Activated effector memory CD4-positive, alpha-beta T cell treated with anti-CD3 and anti-CD28 coated beads, Interleukin-2, amount 50 U/mL, for 16 hours (primary cell): ENCODE measurements around the gene DYDC2.

Source experiments
- DNase-seq: peaks from one replicate; pipeline ENCODE4 v3.0.0-alpha.2; 2020

The DYDC2 gene

GRCh38 chr10:80373502-80373901 lies 16.9 kb downstream of the DYDC2 start:
- DNase-seq = no peak

DNA sequence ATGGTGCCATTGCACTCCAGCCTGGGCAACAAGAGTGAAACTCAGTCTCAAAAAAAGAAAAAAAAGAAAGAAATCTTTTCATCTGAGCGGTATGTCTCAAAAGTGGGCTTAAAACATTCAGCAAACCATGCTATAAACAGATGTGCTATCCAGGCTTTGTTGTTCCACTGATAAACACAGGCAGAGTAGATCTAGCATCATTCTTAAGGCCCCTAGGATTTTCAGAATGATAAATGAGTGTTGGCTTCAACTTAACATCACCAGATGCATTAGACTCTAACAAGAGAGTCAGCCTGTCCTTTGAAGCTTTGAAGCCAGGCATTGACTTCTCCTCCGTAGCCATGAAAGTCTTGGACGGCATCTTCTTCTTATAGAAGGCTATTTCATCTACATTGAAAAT lies 23.1 kb downstream of the DYDC2 start:
- DNase-seq = no peak

DNA sequence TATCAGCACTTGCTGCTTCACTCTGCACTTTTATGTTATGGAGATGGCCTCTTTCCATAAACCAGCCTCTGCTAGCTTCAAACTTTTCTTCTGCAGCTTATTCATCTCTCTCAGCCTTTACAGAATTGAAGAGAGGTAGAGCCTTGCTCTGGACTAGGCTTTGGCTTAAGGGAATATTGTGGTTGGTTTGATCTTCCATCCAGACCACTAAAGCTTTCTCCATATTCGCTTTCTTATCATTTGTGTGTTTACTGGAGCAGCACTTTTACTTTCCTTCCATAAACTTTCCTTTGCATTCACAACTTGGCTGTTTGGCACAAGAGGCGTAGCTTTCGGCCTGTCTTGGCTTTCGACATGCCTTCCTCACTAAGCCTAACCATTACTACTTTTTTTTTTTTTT lies 23.6 kb downstream of the DYDC2 start:
- no peak for DNase-seq

DNA sequence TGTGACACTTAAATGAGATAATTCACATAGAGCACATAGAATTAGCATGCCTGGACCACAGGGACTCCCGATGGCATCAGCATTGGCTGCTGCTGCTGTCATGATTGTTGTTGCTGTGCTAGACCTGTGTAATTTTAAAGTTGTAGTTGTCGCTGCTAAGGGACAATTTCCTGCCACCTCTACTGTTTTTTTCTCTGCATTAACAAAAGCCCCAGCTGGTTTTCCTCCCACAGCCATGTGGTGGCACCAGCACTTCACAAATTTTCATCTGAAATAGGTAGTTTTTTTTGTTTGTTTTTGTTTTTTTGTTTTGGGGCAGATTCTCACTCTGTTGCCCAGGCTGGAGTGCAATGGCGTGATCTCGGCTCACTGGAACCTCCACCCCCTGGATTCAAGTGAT lies 26.4 kb downstream of the DYDC2 start:
- peak; percentile 65 for DNase-seq

DNA sequence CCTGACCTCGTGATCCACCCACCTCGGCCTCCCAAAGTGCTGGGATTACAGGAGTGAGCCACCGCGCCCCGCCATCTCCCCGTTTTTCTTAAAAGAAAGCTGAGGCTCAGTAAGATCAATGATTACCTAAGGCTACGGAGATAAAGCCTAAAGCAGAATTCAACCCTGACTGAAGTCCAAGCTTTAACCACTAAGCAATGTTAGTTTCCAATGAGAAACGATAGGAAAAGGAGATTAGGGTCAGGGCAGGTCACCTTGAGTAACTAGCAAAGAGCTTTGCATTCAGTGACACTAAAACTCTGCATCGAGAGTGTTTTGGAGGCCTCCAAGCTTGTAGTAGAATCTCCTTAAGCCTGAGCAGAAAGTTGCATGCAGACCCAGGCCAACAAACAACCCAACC lies 34.2 kb downstream of the DYDC2 start:
- no peak for DNase-seq

DNA sequence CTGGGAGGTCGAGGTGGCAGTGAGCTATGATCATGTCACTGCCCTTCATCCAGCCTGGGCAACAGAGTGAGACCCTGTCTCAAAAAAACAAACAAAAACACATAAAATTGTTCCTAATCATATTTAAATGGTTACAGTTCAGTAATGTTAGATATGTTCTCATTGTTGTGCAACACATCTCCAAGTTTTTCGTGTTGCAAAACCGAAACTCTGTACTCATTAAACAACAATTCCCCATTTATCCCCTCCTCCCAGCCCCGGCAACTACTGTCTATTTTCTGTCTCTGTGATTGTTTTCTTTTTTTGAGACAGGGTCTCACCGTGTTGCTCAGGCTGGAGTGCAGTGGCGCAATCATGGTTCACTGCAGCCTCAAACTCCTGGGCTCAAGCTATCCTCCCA lies 35.7 kb downstream of the DYDC2 start:
- no peak for DNase-seq

- no peak for DNase-seq
Observed at GRCh38 chr10:80394358-80394916, 37.9 kb downstream of the DYDC2 start.

DNA sequence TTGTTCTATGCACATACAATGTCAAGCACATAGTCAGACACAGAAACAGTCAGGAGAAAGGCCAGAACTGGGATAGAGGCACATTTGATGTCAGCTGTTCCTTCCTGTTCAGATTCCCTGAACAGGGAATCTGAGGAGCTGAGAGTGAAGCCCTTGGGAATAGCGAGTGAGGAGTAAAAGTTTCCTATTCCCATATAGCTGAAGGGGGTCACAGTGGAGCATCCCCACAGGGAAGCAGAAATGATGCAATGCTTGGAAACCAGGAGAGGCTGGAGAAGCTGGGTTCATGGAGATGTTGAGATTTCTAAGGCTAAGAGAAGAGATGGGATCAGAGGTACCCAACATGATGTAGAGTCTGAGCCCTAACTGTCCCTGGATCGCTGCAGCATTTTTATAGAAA lies 40.4 kb downstream of the DYDC2 start:
- DNase-seq = no peak

- DNase-seq = no peak
Observed at GRCh38 chr10:80400136-80400804, 43.7 kb downstream of the DYDC2 start.

DNA sequence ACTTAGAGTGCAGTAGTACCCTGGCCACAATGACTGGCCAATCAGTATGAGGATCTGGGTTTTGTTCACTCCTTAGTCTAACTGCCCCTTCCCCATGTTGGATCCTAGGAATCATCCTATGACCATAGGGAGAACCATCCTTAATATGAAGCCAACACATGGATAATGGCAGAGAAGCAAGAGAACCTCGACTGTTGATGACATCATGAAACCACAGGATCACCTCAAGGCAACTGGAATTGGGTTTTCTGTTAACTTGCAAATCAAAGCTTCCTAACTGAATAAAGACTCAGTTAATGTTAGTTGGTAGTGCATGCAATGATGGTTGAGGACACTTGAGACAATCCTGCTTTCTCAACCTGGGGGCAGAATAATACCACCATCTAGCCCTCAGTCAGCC lies 48.5 kb downstream of the DYDC2 start:
- no peak for DNase-seq

DNA sequence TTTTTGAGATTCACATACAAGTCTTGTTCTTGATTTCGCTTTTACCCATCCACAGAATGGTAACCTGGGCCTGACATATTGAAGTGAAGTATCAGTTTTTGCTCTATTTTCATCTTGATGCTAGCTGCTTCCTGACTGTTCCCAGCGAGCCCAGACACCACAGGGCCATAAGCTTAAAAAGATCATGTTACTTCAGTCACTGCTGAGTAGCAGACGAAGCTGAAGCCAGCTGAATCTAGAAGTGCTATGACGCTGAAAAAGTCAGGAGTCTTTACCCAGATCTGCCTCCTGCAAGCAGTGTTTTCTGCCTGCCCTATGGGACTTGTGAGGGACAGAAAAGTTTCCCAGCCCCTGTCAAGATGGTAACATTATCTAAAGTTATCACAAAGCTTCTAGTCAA lies 49.0 kb downstream of the DYDC2 start:
- DNase-seq = no peak

- no peak for DNase-seq
Observed at GRCh38 chr10:80406204-80406603, 49.6 kb downstream of the DYDC2 start.

- DNase-seq = peak; percentile 72
Observed at GRCh38 chr10:80407812-80408241, 51.2 kb downstream of the DYDC2 start.

DNA sequence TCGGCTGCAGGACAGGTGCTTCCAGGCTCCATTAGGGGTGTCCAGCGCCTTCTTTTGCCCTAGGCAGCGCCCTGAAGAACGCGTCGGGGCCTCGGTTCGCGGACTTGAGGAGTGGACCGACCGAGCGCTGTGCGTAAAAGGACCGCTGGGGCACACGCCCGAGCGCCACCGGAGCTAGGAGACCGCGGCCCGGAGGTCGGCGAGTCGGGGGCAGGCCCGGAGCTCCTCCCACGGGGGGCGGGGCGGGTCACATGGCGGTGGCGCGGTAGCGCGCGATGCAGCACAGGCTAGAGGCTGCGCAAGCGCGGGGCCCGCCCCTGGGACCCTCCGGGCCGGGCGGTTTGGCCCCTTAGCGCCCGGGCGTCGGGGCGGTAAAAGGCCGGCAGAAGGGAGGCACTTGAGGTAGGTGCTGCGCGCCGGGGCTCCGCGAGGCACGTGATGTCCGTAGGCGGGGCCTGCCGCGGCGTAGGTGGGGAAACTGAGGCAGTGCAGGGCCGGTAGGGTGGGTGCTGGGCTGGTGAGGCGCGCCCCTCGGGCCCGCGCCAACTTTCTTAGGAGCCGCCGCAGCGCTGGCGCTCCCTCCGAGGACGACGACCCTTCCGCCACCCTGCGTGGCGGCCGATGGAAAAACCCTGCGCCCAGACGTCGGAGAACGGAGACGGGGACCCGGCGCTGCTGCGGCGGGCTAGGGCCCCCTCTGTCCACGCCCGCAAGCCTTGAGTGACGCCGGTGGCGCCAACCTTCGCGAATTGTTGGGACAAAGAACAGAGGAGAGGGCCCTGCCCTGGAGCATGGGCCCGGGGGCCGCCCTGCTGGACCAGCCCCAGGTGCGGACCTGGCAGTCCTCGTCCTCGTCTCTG lies 51.9 kb downstream of the DYDC2 start, which contains the start of gene PRXL2A:
TSS of gene PRXL2A (plus strand) at position 310 of the 860 bp plus-strand sequence. CDS start 11,917 bp downstream, outside the sequence.
- DNase-seq = peak; percentile 91

GRCh38 chr10:80409121-80409520 lies 52.5 kb downstream of the DYDC2 start:
- DNase-seq = no peak

GRCh38 chr10:80410122-80410521 lies 53.5 kb downstream of the DYDC2 start:
- DNase-seq = no peak

GRCh38 chr10:80410578-80411145 lies 54.1 kb downstream of the DYDC2 start:
- DNase-seq = no peak

- DNase-seq = no peak
Observed at GRCh38 chr10:80411267-80411668, 54.7 kb downstream of the DYDC2 start.

- no peak for DNase-seq
Observed at GRCh38 chr10:80411681-80412220, 55.2 kb downstream of the DYDC2 start.

DNA sequence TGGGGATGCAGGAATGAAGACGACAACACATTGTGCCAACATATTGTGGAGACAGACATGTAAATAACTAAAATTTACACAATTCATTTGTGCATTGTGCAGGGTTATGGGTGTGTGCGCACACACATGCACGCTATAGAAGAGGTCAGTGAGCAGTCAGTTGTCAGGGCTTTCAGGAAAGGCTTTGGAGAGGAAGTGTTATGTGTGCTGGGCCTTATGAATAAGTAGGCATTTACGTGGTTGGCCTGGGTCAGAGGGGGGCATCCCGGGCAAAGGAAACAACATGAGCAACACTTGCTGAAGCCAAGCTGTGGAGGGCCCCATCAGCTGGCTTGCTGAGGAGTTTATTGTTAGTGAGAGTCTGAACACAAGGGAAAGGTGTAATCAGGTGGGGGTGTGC lies 55.9 kb downstream of the DYDC2 start:
- DNase-seq = no peak

DNA sequence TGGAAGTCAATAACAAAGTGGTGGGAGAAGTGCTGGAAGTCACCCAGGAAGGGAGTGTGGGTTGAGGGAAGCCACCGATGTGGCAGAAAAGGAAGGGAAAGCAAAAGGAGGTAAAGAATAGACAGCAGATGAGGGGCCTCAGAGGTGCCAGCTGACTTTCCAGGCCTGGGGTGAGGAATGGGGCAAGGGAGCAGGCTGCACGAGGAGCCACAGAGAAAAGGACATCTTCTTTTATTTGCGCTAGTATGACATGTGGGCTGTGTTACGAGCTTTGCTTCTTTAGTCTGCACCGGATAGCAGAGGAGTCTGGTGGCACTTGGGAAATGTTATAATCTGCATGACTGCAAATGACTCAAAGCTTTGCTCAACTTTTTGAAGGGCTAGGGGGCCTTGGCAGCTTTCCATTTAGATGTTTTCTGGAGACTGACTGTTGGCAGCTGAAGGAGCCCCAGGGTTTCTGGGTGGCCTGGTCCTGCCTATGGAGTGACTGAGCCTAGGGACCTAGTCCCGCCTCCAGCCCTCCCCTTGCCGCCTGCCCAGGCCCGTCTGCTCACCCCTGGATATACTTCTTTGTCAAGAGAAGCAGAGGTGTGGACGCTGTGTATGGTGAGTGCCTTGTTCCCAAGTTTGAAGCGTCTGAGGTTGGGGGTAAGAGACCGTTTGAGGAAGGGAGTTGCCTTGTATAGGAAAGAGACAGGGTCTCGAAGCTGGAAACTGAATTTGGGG lies 56.9 kb downstream of the DYDC2 start:
- no peak for DNase-seq

GRCh38 chr10:80414142-80414895 lies 57.7 kb downstream of the DYDC2 start:
- no peak for DNase-seq
